Measurements from ENCODE around the gene MORN1.

DNA sequence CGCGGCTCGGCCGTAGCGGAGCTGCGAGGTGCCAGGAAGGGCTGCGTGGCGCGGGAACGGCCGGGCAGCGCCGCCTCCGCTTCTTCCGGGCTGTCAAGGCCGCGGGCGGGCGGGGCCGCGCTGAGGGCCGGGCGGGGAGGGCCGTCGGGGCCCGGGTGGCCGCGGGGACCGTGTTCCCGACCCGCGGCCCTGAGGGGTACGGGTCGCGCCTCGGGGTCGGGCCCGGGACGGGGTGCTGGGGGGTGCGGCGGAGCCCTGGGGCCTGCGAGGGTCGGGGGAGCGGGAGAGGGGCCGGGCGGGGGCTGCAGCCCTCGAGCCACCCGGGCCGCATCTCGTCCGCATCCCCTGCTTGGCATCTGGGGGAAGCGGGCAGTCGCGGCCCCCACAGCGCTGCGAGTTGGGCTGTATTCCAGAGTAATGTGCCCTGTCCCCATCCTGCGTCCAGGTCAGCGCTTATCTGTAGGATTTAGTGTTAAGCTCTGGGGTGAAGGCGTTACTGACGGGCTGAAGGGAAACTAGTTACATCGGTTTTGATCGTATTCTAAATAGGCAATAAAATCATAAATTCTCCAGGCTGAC lies 666 bp upstream of the MORN1 start:
- TF ChIP-seq, protein P1, sequence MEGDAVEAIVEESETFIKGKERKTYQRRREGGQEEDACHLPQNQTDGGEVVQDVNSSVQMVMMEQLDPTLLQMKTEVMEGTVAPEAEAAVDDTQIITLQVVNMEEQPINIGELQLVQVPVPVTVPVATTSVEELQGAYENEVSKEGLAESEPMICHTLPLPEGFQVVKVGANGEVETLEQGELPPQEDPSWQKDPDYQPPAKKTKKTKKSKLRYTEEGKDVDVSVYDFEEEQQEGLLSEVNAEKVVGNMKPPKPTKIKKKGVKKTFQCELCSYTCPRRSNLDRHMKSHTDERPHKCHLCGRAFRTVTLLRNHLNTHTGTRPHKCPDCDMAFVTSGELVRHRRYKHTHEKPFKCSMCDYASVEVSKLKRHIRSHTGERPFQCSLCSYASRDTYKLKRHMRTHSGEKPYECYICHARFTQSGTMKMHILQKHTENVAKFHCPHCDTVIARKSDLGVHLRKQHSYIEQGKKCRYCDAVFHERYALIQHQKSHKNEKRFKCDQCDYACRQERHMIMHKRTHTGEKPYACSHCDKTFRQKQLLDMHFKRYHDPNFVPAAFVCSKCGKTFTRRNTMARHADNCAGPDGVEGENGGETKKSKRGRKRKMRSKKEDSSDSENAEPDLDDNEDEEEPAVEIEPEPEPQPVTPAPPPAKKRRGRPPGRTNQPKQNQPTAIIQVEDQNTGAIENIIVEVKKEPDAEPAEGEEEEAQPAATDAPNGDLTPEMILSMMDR (conservative IDR thresholded peaks at IDR 0.05), result no peak
- TF ChIP-seq EZH2 (IDR thresholded peaks at IDR 0.05; ENCODE audit: low read depth), result no peak
